IMR-90 (cell line): ENCODE results near the gene ANKFN1. TPM values are rescaled to one million over a fixed set of nuclear protein-coding genes. Genes with fewer than 3 reads are reported as not detected.

Source experiments
- ATAC-seq: fragments of 200-7000 bp; cut with Tn5 transposase; 2 replicates; pipeline ENCODE4 v1.9.1; 2020; ENCODE audit warnings: low read depth, mild to moderate bottlenecking, moderate library complexity
- BruUV-seq: library from RNA; stranded (reverse); fragments of 400-500 nt; replicated peaks from 2 replicates; lab custom pipeline; 2021; lab: Mats Ljungman, UMichigan
- CTCF ChIA-PET: fragments of 300-600 bp; formaldehyde crosslinking; extraction: SDS; loops from one replicate; lab custom pipeline; 2021; ENCODE audit warnings: antibody characterized with exemption; lab: Yijun Ruan, JAX
- POLR2A ChIA-PET: fragments of 300-600 bp; sonication (Branson Sonifier 250); formaldehyde crosslinking; loops from one replicate; lab custom pipeline; 2022; ENCODE audit warnings: antibody characterized with exemption; ENCODE audit not compliant: unreplicated experiment; lab: Charles Lee
- DNase-seq: peaks from one replicate; pipeline ENCODE4 v3.0.0; 2013
- H2AFZ ChIP-seq: replicated peaks from 2 replicates; pipeline ENCODE3; 2013; ENCODE audit warnings: low read length, mild to moderate bottlenecking; ENCODE audit not compliant: poor library complexity
- H2AK5ac ChIP-seq: 2 replicates; pipeline ENCODE4 v1.6.1; 2013; ENCODE audit warnings: low read depth, low read length, inconsistent platforms
- H2AK9ac ChIP-seq: replicated peaks from 2 replicates; pipeline ENCODE3; 2013; ENCODE audit warnings: mild to moderate bottlenecking, low read depth, low read length, moderate library complexity; ENCODE audit not compliant: poor library complexity
- H2BK120ac ChIP-seq: 2 replicates; pipeline ENCODE4 v1.6.1; 2013; ENCODE audit warnings: low read depth, low read length, inconsistent platforms
- H2BK15ac ChIP-seq: 3 replicates; pipeline ENCODE4 v1.6.1; 2013; ENCODE audit warnings: low read depth, low read length, inconsistent platforms
- H2BK20ac ChIP-seq: 2 replicates; pipeline ENCODE4 v1.6.1; 2013; ENCODE audit warnings: low read depth, mild to moderate bottlenecking, inconsistent platforms, low read length, moderate library complexity
- H2BK5ac ChIP-seq: 2 replicates; pipeline ENCODE4 v1.6.1; 2013; ENCODE audit warnings: mild to moderate bottlenecking, low read depth, low read length, inconsistent platforms; ENCODE audit not compliant: poor library complexity, severe bottlenecking
- H3K14ac ChIP-seq: replicated peaks from 2 replicates; pipeline ENCODE4 v1.6.1; 2013; ENCODE audit warnings: low read depth, low read length, inconsistent platforms
- H3K18ac ChIP-seq: 2 replicates; pipeline ENCODE4 v1.6.1; 2013; ENCODE audit warnings: low read depth, low read length, control low read depth
- H3K23ac ChIP-seq: 2 replicates; pipeline ENCODE4 v1.6.1; 2013; ENCODE audit warnings: low read depth, low read length, inconsistent platforms
- H3K27ac ChIP-seq: 2 replicates; pipeline ENCODE4 v1.5.1; 2013; ENCODE audit warnings: mild to moderate bottlenecking, control low read depth, low read length; ENCODE audit not compliant: insufficient read depth
- H3K27me3 ChIP-seq: 2 replicates; pipeline ENCODE4 v1.6.1; 2013; ENCODE audit warnings: low read length; ENCODE audit not compliant: control insufficient read depth, insufficient read depth
- H3K36me3 ChIP-seq: 2 replicates; pipeline ENCODE4 v1.6.1; 2013; ENCODE audit warnings: low read length, mixed read lengths; ENCODE audit not compliant: control insufficient read depth, insufficient read depth
- H3K4ac ChIP-seq: 2 replicates; pipeline ENCODE4 v1.6.1; 2013; ENCODE audit warnings: low read depth, low read length, inconsistent platforms
- H3K4me1 ChIP-seq: 2 replicates; pipeline ENCODE4 v1.6.1; 2013; ENCODE audit warnings: low read length, mixed read lengths; ENCODE audit not compliant: control insufficient read depth, insufficient read depth
- H3K4me2 ChIP-seq: 2 replicates; pipeline ENCODE4 v1.6.1; 2013; ENCODE audit warnings: low read depth, mild to moderate bottlenecking, control low read depth, low read length, moderate library complexity
- H3K4me3 ChIP-seq: 2 replicates; pipeline ENCODE4 v1.5.1; 2013; ENCODE audit warnings: low read depth, mild to moderate bottlenecking, control low read depth, low read length, moderate library complexity; ENCODE audit not compliant: insufficient read depth
- H3K56ac ChIP-seq: 2 replicates; pipeline ENCODE4 v1.6.1; 2013; ENCODE audit warnings: low read length, inconsistent platforms; ENCODE audit not compliant: insufficient read depth; ENCODE audit errors: extremely low read depth
- H3K79me1 ChIP-seq, 2 experiments: 2 replicates each; pipeline ENCODE4 v1.6.1; 2013; ENCODE audit warnings: low read length in 2 of 2, inconsistent platforms in 1 of 2, low read depth in 1 of 2
- H3K9ac ChIP-seq: 2 replicates; pipeline ENCODE4 v1.6.1; 2013; ENCODE audit warnings: low read depth, low read length, control low read depth
- H3K9me1 ChIP-seq: 2 replicates; pipeline ENCODE4 v1.6.1; 2013; ENCODE audit warnings: low read length, inconsistent platforms; ENCODE audit not compliant: insufficient read depth
- H3K9me3 ChIP-seq: 2 replicates; pipeline ENCODE4 v1.6.1; 2013; ENCODE audit warnings: low read length; ENCODE audit not compliant: control insufficient read depth, insufficient read depth
- H4K20me1 ChIP-seq: 2 replicates; pipeline ENCODE4 v1.6.1; 2013; ENCODE audit warnings: low read length, inconsistent platforms; ENCODE audit not compliant: insufficient read depth
- H4K5ac ChIP-seq: 2 replicates; pipeline ENCODE4 v1.6.1; 2013; ENCODE audit warnings: mild to moderate bottlenecking, low read depth, low read length, control low read depth
- H4K8ac ChIP-seq, 2 experiments: 2 replicates each; pipeline ENCODE4 v1.6.1; 2013; ENCODE audit warnings: low read depth in 2 of 2, low read length in 2 of 2, control low read depth in 1 of 2, inconsistent platforms in 1 of 2
- H4K91ac ChIP-seq: 2 replicates; pipeline ENCODE4 v1.6.1; 2013; ENCODE audit warnings: low read depth, low read length, inconsistent platforms; ENCODE audit not compliant: insufficient read depth
- BHLHE40 ChIP-seq: fragments of 150-350 bp; IDR thresholded peaks from 2 replicates; pipeline ENCODE4 v1.6.1; 2016; ENCODE audit warnings: mild to moderate bottlenecking, low read depth, low read length
- FOS ChIP-seq: fragments of 150-350 bp; IDR thresholded peaks from 2 replicates; pipeline ENCODE4 v1.6.1; 2016; ENCODE audit warnings: low read depth, low read length
- MAFK ChIP-seq: IDR thresholded peaks from 2 replicates; pipeline ENCODE4 v1.6.1; 2012; ENCODE audit warnings: low read depth, low read length, improper control_type of control experiment
- MAZ ChIP-seq: IDR thresholded peaks from 2 replicates; pipeline ENCODE4 v1.6.1; 2012; ENCODE audit warnings: low read depth, mild to moderate bottlenecking, low read length, improper control_type of control experiment, moderate library complexity, borderline replicate concordance
- SMC3 ChIP-seq: fragments of 150-350 bp; IDR thresholded peaks from 2 replicates; pipeline ENCODE4 v1.6.1; 2016; ENCODE audit warnings: low read depth, mild to moderate bottlenecking, antibody characterized with exemption, low read length, moderate library complexity
- WGBS, 2 experiments: methylation state at CpG; one replicate each; pipeline versions ENCODE4 v1.1.5 to v1.1.7; 2013; ENCODE audit warnings: missing lambda C conversion rate in 2 of 2; ENCODE audit not compliant: insufficient read length in 1 of 2; ENCODE audit errors: extremely low coverage in 2 of 2; 5-methylcytosine and 5-hydroxymethylcytosine counted together
- dilution Hi-C: fragments of 300-500 bp; cut with HindIII; formaldehyde crosslinking; loops from one replicate; pipeline ENCODE4 v1.14.3; 2018; ENCODE audit warnings: low sequenced_read_pairs; ENCODE audit not compliant: unreplicated experiment
- in situ Hi-C: fragments of 300-500 bp; cut with MboI; formaldehyde crosslinking; loops from 3 replicates; pipeline ENCODE4 v1.14.3; 2019; ENCODE audit warnings: low sequenced_read_pairs, inconsistent platforms, mixed read lengths
- intact Hi-C: fragments of 100-400 bp; cut with micrococcal nuclease; formaldehyde crosslinking; loops from 2 replicates; pipeline ENCODE4 v1.10.0; 2022
- polyA plus RNA-seq, 3 experiments: library from polyadenylated mRNA; depleted of rRNA; stranded (reverse); fragments of >200 nt; gene quantifications; 2 replicates each; pipeline ENCODE4 v1.2.3, GENCODE V29; 2012; ENCODE audit warnings: low replicate concordance in 1 of 3
- total RNA-seq: library from RNA; depleted of rRNA; stranded (reverse); fragments of >200 nt; gene quantifications from 2 replicates; pipeline ENCODE4 v1.2.3, GENCODE V29; 2012

The ANKFN1 gene
- total and polyA plus RNA-seq, 2 of the 4 experiments (the other 2 are of a cell fraction) = not detected

DNA sequence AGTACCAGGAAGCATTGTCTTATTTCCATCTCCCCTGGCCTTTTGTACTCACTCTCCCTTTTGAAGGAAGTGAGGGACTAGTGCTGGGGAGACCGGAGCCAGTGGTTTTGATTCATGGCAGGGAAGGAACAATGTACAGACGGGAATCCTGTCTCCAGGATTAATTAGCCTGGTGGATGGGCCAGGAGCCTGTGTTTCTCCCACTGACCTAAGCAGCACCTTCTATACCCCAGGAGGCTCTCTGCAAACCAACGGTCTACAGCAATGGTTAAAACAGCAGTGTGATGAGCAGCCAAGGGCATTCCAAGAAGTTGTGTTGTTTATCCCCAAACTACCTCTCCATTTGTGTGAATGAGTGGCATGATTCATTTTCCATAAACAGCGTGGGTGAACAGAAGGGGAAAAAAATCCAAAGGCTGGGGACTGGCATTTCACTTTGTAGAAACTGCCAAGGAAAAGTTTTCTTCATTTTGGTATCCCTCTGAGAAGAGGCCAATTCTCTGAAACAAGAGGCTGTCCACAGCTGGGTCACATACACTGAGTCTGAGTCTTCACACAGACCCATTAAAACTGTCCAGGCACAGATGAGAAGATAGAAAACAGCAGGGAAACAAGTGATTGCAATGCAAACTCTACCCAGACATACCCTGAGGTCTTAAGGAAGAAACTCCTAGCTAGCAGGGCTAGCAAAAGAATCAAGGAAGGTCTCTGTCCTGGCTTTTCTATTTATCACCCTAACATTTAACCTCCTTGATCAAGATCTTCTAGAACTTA lies 18.1 kb downstream of the ANKFN1 start:
- H3K18ac ChIP-seq = peak overlapping the region; percentile 86
- H3K36me3 ChIP-seq = no peaks in the 10 kb centered on the region
- H3K4ac ChIP-seq = peak overlapping the region; percentile 89
- H3K23ac ChIP-seq = peak overlapping the region; percentile 62; the same call in 1 of the 2 replicates
- peak overlapping the region; percentile 87 for H2AK5ac ChIP-seq
- no peak overlapping the region for H3K4me3 ChIP-seq
- no peak for DNase-seq
- POLR2A ChIA-PET = no interaction called here
- in situ Hi-C loops = no loop called here
- H2BK5ac ChIP-seq = peak overlapping the region; percentile 63
- no peaks in the 10 kb centered on the region for H4K20me1 ChIP-seq
- no peak overlapping the region for H3K4me2 ChIP-seq
- ATAC-seq = peak; percentile 46
- H3K27ac ChIP-seq = peak overlapping the region; percentile 47
- H2AFZ ChIP-seq = peak overlapping the region; percentile 40
- H2AK9ac ChIP-seq = no peak overlapping the region
- intact Hi-C loops = no loop called here
- peak overlapping the region; percentile 74 for H3K14ac ChIP-seq
- no peaks in the 10 kb centered on the region for H3K27me3 ChIP-seq
- TF ChIP-seq MAZ (no peak), MAFK (no peak), BHLHE40 (no peak), FOS (no peak), SMC3 (no peak)
- BruUV-seq = no TSS peak
- H4K8ac ChIP-seq = peak overlapping the region; percentile 32 to 53
- no peaks in the 10 kb centered on the region; a peak in 1 of 4 replicates for H3K79me1 ChIP-seq
- peak overlapping the region; percentile 84 for H2BK20ac ChIP-seq
- peak overlapping the region; percentile 14; the same call in 1 of the 2 replicates for H3K9ac ChIP-seq
- peaks cover 30% of the 10 kb centered on the region for H3K4me1 ChIP-seq
- WGBS, 2 experiments = no CpG with 5 or more reads among the region's 4 CpGs
- H4K5ac ChIP-seq = peak overlapping the region; percentile 61; the same call in 1 of the 2 replicates
- peak overlapping the region; percentile 70 for H2BK120ac ChIP-seq
- H3K9me3 ChIP-seq = no peaks in the 10 kb centered on the region
- H4K91ac ChIP-seq = peak overlapping the region; percentile 64
- peaks cover 17% of the 10 kb centered on the region for H3K9me1 ChIP-seq
- peak overlapping the region; percentile 40 for H3K56ac ChIP-seq
- CTCF ChIA-PET = interaction anchor here (0.6 to 1.2 kb wide), 3 partner anchors 44 to 404 kb away, joined by 3 to 4 read pairs (median 4); no protein-coding TSS in a partner anchor
- H2BK15ac ChIP-seq = peak overlapping the region; percentile 22; the same call in 2 of the 3 replicates
- dilution Hi-C loops = no loop called here
